Left cardiac atrium (tissue), 4 donors: Measurements from ENCODE around the gene IGFL3. TPM values are rescaled to one million over a fixed set of nuclear protein-coding genes. Genes with fewer than 3 reads are reported as not detected.
"Not testable (repeated sequence)": the region's sequence is repeated elsewhere in the genome, so short reads cannot be mapped to it uniquely, and the experiment has no call there.

Experiments
- ATAC-seq, 2 donors: fragments of 200-7000 bp; cut with Tn5 transposase; one replicate each; pipeline ENCODE4 v1.9.1; 2020; ENCODE audit warnings: mild to moderate bottlenecking in 2 of 2, moderate library complexity in 2 of 2
- DNase-seq: peaks from one replicate; pipeline ENCODE4 v3.0.0-alpha.2; 2020
- intact Hi-C, 2 donors: fragments of 100-400 bp; cut with DNase I; formaldehyde crosslinking; loops; one replicate each; pipeline versions ENCODE4 v1.14.1 to v1.15.1; 2022 to 2023
- long read RNA-seq: library from polyadenylated mRNA; unstranded; transcript quantifications from one replicate; pipeline ENCODE4 v2.0.0, GENCODE V29; 2021
- total RNA-seq, 2 donors: library from RNA; stranded (reverse); fragmentation: NEBNext Ultra II Directional; extraction: Animal tissue kit (Norgen Biotek cat#: 25700); gene quantifications; one replicate each; pipeline ENCODE4 v1.2.1, GENCODE V29; 2021
- donor health status: DM: no; HTN: yes; CAD: no.
- donor health status: DM: no; HTN: yes; CAD: no; lungs with severe emphysema.
- donor health status: DM: yes; HTN: yes; CAD: no.
- donor health status: Dilated cardiomyopathy.

Gene IGFL3
- not detected for total RNA-seq
- long read RNA-seq: 0 reads

DNA sequence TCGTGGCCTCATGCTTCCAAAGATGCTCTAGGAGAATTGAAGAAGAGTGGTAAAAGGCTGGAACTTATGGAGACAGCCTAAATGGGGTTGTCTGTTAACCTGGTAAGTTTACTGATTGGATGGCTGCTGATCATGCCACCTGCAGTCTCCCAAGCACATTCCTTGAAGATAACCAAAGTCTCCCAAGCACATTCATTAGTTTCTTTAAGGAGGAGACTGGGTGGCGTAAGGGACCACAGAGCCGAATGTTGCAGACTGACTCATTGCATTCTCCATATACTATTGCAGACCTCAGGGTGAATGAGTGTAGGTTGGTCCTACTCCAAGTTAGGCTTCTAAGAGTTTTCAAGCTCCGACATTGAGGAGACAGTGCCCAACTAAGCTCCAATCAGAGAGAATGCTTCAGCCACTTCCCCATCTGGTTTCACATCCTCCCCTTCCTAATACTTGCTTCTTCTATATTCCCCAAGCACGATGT lies at the start of gene IGFL3:
IGFL3 (minus strand) TSS at position 51 of the 478 bp plus-strand sequence; CDS start at position 12, 39 bp downstream.
- peak in 1 of 2 donors; percentile 54 for ATAC-seq
- intact Hi-C loops: no loop called here
- no peak for DNase-seq

DNA sequence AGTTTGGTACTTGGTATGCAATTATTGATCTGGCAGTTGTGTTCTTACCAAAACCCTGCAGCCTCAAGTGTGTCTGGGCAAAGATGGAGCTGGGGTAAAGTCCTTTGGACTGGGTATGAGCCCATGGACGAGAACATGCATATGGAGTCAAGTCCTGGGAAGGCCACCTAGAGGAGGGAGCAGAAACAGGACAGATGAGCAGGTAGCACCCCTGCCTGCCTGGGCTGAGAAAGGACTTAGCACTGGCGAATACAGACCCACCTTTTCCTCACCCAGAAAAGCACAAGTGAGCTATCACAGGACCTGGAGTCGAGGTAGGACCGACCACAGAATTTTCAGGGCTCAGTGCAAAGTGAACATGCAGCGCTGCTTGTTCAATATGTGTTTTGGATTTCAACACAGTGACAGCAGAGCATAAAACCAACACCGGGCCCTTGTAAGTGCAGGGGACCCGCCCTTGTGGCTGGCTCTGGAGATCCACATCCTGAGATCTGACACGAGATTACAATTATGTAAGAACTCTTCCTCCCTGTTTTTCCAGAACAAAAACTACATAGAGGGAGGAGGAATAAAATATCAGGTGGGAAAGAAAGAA lies 49.5 kb upstream of the IGFL3 start:
- intact Hi-C loops: no loop called here
- DNase-seq (no peak), ATAC-seq (no peak)

- no peak for DNase-seq
- intact Hi-C loops: no loop called here
- no peak for ATAC-seq
These were observed 38.2 kb upstream of the IGFL3 start for GRCh38 chr19:46162731-46163130.

DNA sequence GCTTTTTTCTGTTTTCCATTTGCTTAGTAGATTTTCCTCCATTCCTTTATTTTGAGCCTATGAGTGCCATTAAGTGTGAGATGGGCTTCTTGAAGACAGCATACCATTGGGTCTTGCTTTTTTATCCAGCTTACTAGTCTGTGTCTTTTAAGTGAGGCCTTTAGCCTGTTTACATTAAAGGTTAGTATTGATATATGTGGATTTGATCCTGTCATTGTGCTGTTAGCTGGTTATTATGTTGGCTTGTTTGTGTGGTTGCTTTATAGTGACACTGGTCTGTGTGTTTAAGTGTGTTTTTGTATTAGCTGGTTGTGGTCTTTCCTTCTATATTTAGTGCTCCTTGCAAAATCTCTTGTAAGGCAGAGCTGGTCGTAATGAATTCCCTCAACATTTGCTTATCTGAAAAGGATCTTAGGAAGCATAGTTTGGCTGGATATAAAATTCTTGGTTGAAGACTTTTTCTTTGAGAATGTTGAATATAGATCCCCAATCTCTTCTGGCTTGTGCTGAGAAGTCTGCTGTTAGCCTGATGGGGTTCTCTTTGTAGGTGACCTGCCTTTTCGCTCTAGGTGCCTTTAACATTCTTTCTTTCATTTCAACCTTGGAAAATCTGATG lies 37.3 kb upstream of the IGFL3 start:
- intact Hi-C loops, ATAC-seq, DNase-seq: not testable (repeated sequence)

DNA sequence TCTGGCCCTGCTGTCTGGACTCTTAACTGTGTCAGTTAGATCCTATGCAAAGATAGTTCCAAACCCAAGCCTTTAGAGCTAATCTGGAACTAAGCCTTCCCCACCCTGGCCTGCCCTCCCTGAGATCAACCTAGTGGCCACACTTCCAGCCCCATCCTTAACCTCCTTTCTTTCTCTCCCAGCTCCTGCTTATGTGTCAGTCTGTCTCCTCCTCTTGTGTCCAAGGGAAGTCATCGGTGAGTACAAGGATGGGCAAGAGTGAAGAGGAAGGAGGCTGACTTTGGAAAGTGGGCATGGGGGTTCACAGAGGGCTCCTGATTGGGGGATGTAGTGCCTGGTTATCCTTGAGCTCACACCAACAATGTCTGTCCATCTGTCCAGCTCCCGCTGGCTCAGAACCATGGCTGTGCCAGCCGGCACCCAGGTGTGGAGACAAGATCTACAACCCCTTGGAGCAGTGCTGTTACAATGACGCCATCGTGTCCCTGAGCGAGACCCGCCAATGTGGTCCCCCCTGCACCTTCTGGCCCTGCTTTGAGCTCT lies 35.8 kb upstream of the IGFL3 start:
- ATAC-seq: no peak
- no peak for DNase-seq
- intact Hi-C loops: no loop called here

DNA sequence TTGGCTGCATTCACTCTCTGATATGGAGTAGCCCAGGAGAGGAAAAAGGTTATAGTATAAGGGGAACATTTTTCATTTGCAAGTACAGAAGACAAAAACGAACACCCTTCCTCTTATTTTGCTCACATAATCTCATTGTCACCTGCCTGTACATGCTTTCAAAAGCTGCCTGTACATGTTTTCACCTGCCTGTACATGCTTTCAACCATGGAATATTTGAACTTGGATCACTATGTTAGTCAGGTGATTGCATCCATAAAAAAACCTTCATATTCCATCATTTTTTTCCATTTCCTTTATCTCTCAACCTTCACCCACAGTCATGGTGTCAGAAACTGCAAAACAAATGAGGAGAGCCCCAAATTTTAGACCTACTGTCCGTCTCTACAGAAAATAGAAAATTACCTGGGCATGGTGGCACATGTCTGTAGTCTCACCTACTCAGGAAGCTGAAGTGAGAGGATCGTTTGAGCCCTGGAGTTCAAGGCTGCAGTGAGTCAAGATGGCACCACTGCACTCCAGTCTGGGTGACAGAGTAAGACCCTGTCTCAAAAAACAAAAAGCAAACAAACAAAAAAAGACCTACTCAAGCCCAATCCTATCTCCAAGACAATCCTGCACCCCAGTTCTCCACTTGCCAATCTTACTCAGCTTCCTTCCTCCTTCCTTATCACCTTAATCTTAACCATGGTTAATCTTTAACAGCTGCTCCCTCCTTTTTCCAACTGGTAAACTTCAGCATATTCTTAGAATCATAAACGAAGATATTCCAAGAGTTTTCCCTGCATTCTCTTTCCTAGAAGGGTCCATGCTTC lies 35.1 kb upstream of the IGFL3 start:
- intact Hi-C loops: no loop called here
- DNase-seq: no peak
- no peak for ATAC-seq

GRCh38 chr19:46155237-46155636 lies 30.7 kb upstream of the IGFL3 start:
- no peak for DNase-seq
- no peak for ATAC-seq
- intact Hi-C loops: no loop called here

DNA sequence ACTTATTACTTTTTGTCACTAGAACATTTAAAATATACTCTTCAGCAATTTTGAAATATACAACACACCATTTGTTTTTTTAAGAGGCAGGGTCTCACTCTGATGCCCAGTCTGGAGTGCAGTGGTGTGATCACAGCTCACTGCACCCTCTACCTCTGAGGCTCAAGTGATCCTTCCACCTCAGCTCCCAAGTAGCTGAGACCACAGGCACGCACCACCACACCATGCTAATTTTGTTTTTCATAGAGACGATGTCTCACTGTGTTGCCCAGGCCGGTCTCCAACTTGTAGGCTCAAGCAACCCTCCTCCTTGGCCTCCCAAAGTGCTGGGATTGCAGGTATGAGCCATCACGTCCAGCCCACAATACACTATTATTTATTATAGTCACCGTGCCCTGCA lies 26.1 kb upstream of the IGFL3 start:
- no peak for ATAC-seq
- no peak for DNase-seq
- intact Hi-C loops: no loop called here

GRCh38 chr19:46147791-46148288 lies 23.4 kb upstream of the IGFL3 start, which contains the start of gene IGFL2:
TSS of gene IGFL2 (plus strand) at chr19:46148238. CDS start at chr19:46148279, 41 bp downstream.
- DNase-seq (no peak), ATAC-seq (peak in 1 of 2 donors; percentile 82)
- intact Hi-C loops: no loop called here

GRCh38 chr19:46147166-46147740 lies 22.8 kb upstream of the IGFL3 start:
- ATAC-seq (no peak), DNase-seq (no peak)
- intact Hi-C loops: no loop called here

DNA sequence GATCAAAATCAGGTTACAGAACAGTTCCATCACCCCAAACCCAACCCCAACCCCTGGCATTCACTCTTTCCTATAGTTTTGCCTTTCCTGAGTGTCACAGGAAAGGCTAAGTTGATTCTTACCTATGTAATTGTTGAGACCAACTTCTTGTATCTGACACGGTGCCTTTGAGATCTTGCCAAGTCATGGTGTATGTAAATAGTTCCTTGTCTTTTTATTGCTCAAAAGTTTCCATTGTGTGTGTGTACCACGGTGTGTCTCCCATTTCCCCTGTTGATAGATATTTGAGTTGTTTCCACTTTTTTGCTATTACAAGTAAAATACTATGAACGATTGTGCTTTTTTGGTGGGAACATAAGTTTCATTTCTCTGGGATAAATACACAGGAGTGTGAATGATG lies 20.3 kb upstream of the IGFL3 start:
- intact Hi-C loops: no loop called here

DNA sequence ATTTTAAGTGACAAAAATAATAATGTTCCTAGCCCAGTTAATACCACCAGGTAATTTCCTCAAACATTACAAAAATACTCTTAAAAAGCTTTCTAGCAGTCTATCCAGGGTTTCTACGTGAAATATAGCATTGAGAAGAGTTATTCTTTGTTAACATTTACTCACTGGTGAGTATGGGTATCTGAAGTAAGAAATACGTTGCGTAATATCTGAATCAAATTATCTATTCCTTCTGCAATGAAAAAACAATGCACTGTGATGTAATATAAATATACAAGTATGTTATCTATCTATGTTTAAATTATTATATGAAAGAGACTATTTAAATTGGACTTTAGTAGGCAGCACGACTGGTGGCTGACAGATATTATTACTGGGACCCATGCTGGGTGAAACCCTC lies 17.8 kb upstream of the IGFL3 start:
- ATAC-seq (no peak), DNase-seq (no peak)
- intact Hi-C loops: no loop called here

More for the DNA sequence above, 20.3 kb upstream of the IGFL3 start:
- DNase-seq: no peak
- ATAC-seq: no peak

DNA sequence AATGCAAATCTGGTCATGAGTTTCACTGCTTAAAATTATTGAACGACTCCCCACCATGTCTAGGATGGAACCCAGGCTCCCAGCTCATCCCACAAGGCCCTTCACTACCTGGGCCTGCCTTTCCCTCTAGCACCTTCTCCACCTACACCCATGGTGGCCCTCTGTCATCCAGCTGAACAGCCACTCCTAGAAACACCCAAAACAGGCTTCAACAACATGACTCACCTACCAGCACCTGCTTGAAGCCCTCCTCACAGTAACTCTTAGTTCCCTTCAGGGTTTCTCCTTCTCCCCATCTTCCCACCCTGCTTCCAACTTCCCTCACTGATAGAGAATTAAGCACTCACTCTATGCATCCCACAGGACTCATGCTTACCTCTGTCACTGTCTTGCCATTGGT lies 16.9 kb upstream of the IGFL3 start:
- intact Hi-C loops: no loop called here
- DNase-seq: no peak
- no peak for ATAC-seq

DNA sequence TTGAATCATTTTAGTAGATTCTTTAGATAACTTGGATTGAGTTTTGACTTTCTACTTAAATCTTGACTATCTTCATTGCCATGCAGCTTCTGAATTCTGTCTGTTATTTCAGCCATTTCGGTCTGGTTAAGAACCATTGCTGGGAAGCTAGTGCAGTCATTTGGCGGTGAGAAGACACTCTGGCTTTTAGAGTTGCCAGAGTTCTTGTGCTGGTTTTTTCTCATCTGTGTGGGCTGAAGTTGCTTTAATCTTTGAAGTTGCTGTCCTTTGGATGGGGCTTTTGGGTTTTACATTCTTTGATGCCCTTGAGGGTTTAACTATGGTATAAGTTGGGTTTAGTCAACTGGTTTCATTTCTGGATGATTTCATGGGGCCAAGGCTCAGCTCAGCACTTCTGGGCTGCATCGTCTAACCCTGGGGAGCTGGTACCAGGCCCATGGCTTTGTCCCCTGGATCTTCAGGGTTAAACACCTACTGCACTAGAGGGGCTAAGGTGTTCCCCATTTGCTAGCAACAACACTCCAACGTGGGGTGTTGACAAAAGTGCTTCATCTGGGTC lies 13.5 kb upstream of the IGFL3 start:
- intact Hi-C loops: no loop called here
- no peak for ATAC-seq
- no peak for DNase-seq

DNA sequence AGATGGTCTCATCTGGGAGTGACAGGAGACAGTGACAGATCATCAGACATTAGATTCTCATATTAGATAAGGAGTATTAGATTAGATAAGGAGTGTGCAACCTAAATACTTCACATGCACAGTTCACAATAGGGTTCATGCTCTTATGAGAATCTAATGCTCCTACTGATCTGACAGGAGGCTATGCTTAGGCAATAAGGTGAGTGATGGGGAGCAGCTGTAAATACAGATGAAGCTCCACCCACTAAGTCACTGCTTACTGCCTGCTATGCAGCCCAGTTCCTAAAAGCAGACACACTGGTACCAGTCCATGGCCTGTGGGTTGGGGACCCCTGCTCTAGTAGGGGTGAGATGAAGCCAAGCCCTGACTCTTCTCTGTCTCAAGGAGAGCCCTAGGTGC lies 10.0 kb upstream of the IGFL3 start:
- ATAC-seq: peak in 1 of 2 donors; percentile 18
- intact Hi-C loops: no loop called here
- no peak for DNase-seq

DNA sequence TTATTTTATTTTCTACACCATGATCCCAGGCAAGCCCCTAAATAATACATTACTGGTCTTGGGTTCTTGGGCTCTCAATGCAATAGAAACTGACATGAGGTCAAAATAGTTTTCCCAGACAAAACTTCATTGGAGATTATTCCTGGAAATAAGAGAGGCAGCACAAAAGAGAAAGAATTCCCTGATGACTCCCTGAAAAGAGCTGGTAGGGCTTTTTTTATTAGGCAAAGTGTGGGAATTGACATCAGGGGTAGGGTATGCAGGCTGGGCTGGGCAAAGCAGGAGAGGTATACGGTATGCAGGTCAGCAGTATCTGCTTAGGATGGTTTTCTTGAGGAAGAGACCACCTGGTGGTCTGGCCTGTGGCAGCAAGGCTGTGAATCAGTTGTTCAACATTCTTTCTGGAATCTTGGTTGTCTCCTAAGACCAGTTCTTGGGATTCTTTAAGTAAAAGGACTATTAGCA lies 9.3 kb upstream of the IGFL3 start:
- DNase-seq: no peak
- intact Hi-C loops: no loop called here
- ATAC-seq: no peak

DNA sequence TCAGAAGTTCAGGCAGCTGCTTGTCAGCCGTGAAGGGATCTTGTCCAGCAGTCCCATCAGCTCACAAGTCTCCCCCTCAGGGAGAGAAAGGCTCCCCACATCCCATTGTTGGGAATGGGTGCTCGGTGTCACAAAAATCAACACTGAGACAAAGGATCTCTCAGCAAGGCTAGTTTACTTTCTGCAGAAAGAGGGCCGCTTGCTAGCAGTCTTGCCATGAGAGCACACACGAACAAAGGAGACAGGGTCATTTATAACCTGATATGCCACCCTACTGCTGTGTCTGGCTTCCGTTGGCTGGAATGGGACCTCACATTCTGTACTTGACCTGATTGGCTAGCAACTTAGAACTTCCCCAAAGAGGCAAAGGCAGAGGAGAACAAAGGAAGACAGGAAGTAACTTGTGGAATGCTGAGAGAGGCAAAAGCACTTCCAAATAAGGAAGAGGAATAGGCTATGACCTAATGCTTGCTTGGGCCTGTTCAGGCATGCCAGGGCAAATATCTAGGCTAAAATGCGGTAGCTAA lies 8.7 kb upstream of the IGFL3 start:
- DNase-seq: peak; percentile 34
- peak; percentile 38 to 73 for ATAC-seq
- intact Hi-C loops: no loop called here

DNA sequence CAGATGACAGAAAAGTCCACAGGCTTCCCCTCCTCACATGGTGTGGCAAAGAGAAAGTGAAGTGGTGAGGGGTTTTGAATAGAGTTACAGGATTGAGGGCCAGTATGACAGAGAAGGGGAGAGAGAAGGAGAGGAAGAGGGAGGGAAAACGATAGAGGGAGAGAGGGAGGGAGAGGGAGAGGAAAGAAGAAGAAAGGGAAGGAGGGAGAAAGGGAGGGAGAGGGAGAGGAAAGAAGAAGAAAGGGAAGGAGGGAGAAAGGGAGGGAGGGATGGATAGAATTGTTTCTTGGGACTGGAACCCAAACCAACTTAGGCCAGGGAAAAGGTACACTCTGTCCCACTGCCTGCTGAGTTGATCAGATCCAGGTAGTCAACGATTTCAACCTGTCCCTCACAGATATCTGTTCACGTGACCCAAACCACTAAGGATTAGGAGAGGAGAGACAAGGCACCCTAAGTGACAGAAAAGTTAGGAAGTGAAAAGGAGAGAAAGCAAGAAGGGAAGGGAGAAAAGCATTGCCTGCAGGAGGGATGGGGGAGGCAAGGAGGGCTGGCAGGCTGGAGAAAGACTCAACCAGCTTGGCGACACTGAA lies 8.1 kb upstream of the IGFL3 start:
- ATAC-seq (peak; percentile 34 to 41), DNase-seq (no peak)
- intact Hi-C loops: no loop called here
